SKM-1 treated with dmso at 0.1 percent for 144 hours (cell line): ENCODE measurements around the gene C16orf89.
A peak's percentile ranks its signal among the peaks of the same experiment; 100 is the strongest.
"Not testable (repeated sequence)": the region's sequence is repeated elsewhere in the genome, so short reads cannot be mapped to it uniquely, and the experiment has no call there.

Experiments
- DNase-seq: peaks from one replicate; lab custom pipeline; 2025; ENCODE audit not compliant: unreplicated experiment; lab: John Stamatoyannopoulos, UW

Gene C16orf89

DNA sequence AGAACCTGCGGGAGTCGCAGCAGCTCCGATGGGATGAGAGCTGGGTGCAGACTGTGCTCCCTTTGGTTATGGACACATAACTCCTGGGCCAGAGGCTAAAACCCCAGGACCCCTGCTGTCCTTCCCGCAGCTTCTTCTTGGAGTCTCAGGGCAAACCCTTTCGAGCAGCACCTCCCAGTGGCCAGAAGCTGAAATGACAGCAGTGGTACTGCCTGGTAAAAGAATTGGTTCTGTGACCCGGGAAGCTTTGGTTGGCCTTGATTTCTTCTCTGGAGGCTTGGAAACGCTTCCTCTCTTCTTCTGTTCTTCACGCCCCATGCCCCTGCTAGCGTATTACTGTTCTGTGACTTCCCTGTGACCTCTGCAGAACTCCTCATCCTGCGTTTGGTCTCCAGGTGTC is 19.0 kb upstream of the C16orf89 start:
- DNase-seq = not testable (repeated sequence)

DNA sequence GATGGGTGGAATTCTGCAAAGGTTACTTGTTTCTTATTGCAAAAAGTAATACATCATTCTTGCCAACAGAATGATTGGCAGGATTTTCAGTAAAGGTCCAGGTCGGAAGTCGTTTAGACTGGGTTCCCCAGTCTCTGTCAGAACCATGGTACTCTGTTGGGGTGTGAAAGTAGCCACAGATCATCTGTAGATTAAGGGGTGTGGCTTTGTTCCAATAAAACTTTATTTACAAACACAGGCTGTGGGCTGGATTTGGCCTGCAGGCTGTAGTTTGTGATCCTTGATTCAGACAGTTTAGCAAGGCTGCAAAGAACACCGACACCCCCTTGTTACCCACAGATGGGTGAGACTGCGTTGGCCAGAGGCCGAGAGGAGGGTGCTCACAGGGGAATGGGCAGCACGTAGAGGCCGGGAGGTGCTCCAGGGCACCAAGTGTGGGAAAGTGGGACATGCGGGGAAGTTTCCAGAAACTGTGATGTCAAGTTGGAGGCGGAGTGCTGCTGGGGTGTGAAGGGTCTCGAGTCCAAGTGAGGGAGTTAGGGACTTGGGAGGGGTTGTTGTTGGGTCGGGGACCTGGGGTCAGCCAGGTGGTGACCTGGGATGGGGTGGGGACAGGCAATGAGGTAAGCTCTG is 18.5 kb upstream of the C16orf89 start:
- DNase-seq = not testable (repeated sequence)

DNA sequence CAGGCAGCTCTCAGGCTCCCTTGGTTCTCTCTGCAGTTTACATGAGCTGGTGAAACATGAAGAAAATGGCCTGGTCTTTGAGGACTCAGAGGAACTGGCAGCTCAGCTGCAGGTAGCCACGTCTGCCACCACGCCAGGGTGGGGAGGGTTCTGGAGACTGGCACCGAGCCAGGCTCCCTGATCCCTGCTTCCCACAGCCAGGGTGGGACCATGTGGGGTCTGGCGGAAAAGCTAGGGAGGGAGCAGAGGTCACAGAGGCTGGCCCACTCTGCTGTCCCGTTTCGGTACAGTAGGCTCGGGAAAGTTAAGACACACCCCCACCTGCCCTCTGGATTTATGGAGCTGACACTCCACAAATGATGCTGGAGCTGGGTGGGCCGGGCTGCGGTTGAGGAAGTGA is 17.9 kb upstream of the C16orf89 start:
- not testable (repeated sequence) for DNase-seq

DNA sequence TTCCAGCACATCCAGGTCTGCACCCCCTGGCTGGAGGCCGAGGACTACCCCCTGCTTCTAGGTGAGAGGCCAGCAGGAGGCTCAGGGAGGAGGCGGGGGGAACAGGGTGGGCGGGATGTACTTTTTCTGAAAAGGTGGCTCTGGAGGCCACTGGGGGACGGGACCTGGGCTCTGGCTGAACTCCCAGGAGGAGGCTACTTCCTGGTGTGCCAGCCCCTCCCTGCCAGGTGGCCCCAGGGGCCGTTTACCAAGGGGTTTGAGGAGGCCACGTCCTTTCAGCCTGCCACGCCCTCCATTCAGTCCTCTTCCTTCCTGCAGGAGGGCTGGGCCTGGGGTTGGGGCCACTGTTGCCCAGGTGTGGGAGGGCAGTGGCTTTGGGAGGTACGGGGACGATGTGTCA is 15.2 kb upstream of the C16orf89 start:
- DNase-seq = not testable (repeated sequence)

DNA sequence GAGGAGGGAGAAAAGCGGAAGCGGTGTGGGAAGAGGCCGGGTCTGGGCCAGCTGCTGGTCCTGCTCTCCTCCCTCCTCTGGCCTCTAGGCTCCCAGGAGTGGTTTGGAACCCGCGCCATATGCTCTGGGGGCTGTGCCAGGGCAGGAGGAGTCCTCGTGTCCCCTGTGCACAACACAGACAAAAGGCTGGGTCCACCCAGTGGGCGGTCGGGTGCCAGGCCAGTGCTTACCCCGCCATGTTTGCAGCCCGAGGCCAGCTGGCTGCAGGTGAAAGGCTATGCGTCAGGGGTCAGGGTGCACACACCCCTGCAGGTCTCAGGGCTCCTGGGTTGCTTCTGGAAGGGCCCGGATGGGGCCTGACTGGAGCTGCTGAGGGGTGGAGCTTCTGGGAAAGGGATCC is 14.7 kb upstream of the C16orf89 start:
- not testable (repeated sequence) for DNase-seq

DNA sequence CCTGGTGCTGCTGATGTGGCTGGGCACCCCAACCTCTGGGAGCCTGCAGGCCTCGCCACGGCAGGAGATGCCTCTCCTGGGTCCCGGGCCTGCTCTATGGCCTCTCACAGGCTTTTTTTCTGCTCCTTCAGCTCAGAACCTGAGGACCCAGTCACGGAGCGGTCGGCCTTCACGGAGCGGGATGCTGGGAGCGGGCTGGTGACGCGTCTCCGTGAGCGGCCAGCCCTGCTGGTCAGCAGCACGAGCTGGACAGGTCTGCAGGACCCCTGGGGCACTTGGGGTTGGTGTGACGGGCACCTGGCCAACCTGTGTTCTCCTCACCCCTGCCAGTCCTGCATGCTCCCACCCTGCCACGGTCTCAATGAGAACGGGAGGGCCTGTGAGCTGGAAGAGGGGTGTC is 12.9 kb upstream of the C16orf89 start:
- DNase-seq = no peak

DNA sequence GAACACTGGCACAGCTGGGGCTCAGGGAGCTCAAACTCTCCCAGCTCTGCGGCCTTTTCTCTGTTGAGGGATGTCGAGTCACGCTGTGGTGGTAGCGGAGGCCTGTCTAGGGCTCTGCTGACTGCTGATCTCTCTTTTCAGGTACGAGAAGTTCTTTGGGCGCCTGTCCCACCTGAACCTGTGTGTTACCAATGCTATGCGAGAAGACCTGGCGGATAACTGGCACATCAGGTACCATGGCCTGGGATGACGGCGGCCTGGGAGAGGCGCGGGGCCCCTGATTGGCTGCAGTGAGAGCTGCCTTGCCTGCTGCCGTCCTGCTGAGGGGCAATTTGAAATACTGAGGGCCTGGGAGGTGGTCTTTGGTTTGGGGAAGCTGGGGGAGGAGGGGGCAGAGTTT is 11.5 kb upstream of the C16orf89 start:
- DNase-seq = no peak

DNA sequence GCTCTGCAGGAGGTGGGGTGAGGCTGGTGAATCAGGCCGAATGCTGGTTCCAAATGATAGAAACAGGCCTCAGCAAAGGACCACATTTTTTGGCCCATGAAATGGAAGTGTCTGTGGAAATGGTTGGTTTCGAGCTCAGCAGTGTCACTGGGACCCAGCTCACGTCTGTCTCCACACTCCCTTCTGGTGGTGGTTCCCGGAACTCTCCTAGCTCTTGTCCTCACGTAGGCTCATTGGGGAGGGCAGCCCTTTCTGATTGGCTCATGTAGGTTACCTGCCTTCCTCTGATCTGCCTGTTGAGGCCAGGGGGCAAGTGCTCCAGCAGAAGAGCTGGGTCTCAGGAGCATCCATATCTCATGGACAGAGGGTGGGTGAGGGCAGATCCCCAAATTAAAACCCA is 9.9 kb upstream of the C16orf89 start:
- DNase-seq = no peak

DNA sequence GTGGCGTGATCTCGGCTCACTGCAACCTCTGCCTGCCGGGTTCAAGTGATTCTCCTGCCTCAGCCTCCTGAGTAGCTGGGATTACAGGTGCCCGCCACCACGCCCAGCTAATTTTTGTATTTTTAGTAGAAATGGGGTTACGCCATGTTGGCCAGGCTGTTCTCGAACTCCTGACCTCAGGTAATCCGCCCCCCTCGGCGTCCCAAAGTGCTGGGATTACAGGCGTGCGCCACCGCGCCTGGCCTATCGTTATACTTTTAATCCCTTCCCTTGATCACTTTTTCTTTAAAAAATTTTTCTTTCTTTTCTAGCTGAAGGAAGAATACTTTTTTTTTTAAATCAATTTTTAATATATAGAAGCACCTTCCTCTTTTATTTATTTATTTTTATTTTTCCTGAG is 8.0 kb upstream of the C16orf89 start:
- not testable (repeated sequence) for DNase-seq

DNA sequence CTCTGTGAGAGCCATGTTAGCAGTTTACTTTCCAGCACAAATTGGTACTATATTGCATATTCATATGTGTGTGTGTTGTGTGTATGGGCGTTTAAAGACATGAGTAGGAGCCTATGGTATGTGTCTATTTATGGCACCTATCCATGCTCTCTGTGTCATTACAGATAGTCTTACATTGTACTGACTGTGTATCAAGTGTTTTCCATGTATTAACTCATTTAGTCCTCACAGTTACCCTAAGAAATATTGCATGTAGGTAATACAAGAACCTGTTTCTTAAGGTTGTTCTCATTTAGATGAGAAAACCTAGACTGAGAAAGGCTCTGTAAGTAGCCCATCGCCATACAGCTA is 7.5 kb upstream of the C16orf89 start:
- DNase-seq = no peak

DNA sequence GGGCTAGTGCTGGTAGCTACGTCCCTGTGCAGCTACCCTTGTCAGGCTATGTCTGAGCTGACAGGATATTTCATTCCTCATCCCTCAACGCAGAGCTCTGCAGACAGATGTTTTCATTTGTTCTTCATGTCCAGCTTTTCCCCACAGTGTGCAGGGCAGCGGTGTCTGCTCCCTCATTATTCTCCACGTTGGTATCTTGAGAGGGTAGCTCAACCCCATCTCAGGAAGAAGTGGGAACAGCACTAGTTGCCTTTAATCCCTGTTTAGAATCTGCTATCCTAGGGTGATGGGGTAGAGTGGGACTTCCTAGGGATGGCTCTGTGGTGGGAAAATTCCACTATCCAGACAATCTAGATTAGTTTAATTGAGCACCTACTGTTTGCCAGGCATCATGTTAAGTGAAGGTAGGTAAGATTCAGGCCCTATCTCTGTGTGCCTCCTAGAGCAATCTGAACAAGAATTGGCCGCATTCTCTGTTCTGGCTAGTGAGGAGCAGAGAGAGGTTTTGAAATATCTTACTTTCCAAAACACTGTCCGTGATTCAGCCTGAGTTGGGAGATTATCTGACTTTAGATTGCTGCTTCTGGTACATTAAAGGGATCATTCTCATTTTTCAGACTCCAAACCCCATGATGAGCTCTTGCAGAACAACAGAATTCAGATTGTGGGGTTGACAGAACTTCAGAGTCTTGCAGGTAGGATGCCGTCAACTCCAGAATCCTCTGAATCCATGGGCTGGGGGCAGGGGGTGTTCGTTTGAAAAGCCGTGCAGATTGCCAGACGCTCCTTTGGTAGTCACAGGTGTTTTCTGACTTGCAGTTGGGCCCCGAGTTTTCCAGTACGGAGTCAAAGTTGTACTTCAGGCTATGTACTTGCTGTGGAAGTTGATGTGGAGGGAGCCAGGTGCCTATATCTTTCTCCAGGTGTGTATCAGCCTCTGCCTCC is 6.8 kb upstream of the C16orf89 start:
- DNase-seq = no peak

DNA sequence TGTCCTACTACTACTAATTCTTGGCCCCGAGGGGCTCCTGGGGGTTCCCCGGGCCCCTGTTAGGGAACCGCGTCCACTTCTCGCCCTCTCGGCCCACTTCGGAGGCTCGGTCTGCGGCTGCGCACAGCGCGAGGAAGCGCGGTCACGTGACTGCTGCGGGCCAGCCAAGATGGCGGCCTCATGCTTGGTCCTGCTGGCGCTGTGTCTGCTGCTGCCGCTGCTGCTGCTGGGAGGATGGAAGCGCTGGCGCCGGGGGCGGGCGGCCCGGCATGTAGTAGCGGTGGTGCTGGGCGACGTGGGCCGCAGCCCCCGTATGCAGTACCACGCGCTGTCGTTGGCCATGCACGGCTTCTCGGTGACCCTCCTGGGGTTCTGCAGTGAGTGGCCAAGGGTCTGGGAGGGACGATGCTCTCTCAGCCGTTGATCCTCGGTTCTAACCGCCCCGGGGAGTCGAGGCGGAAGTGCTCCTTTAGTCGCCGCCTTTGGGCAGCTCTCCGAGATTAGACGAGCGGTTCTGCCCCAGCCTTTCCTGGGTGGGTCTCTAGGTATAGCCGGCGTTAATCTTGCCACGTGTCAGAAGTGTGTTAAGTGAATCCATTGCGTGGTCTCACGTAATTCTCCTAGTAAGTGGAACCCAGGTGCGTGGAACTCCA is 6.1 kb upstream of the C16orf89 start, which contains the start of gene ALG1:
TSS of gene ALG1 (plus strand) at position 163 of the 653 bp plus-strand sequence. CDS start at position 170, 7 bp downstream.
- peak; percentile 68 for DNase-seq

DNA sequence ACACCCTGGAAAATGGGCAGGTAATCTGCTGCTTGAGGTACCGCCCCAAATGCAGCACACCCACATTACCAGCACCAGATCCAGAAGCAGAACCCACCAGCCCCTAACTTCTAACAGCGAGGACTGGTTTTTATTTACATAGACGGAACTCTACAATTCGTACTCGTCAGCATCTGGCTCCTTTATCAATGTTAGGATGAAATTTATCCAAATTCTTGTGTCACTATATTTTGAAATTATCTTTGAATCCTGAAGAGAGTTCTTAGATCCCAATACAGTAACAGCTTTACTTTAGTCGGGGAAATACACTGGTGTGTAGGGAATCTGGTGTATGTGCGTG is 5.6 kb upstream of the C16orf89 start:
- no peak for DNase-seq

DNA sequence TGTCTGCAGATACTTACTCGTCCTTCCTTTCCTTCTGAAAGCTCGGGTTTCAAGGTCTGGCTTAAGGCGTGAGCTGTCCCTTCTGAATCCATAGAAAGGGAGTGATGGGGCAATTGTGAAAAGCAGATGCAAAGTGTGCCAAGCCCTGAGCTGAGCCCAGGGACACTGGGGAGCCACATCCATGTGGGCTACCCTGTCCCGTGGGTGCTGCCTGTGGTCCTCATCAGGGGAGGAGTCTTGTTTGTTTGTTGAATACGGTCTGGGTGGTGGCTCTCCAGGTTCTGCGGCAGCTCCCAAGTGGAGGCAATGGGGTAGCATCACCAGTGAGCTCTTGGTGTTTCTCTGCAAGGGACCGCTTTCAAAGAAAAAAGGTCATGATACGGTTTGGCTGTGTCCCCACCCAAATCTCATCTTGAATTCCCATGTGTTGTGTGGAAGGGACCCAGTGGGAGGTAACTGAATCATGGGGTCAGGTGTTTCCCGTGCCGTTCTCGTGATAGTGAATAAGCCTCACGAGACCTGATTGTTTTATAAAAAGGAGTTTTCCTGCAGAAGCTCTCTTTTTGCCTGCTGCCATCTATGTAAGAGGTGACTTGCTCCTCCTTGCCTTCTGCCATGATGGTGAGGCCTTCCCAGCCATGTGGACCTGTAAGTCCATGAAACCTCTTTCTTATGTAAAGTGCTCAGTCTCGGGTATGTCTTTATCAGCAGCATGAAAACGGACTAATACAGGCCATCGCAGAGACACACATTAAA is 4.9 kb upstream of the C16orf89 start:
- no peak for DNase-seq

DNA sequence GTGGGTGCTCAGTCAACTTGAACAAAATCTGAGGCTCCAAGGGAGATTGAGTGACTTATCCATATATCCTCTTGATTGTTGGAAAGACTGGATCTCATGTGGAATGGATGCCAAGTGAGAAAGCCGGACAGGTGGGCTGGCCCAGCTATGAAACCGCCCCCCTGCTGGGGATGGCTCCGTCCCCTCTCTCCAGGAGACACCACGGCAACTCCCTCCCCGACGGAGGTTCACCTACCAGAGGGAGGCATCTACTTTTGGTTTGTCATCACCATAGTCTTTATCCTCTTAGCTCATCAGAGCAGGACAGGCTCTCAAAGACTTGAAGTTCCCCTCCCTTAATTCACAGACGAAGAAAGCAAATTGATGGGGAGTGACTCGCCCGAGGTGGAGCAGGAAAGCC is 4.1 kb upstream of the C16orf89 start:
- DNase-seq = no peak

DNA sequence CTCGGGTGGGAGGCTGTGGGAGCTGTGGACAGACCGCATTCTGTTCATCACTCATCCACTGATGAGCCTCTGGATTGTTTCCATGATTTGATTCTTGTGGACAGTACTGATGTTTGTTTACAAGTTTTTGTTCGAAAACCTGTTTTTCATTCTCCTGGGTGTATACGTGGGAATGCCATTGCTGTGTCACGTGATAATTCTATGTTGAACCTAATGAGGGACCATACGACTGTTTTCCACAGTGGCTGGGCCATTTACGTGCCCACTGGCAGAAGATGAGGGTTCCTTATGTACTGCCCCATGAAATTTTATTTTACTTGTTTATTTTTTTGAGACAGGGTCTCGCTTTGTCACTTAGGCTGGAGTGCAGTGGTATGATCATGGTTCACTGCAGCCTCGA is 3.3 kb upstream of the C16orf89 start:
- no peak for DNase-seq

DNA sequence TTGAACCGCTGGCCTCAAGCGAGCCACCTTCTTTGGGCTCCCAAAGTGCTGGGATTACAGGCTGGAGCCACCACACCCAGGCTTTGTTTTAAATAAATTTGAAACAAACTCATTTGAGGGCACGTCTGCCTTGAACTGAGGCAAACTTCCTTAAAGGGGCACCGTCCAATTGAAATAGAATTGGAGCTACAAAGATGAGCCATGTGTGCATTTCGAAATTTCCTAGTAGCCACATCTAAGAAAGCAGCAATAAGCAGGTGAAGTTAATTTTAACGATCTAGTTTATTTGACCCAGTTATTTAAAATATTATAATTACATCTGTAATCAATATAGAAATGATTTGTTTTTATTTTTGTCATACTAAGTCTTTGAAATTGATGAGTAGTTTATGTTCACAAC is 755 bp upstream of the C16orf89 start:
- DNase-seq = no peak

DNA sequence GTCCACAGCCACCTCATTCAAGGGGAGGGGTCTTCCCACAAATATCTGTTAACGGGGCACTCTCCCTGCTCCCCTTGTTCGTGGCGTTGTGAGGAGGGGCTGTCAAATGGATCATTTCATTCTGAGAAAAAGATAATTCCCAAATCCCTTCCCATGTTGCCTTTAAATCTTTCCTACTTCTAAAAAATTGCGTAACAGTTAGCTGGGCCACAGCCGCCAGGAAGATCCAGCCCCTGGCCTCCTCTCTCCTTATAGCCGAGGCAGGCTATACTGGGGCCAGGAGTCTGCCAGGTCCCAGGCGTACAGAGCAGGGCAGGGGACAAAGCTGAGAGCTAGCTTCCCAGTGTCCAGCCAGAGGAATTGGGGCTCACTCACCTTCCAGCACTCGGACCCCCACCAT is 430 bp downstream of the C16orf89 start:
- DNase-seq = no peak

DNA sequence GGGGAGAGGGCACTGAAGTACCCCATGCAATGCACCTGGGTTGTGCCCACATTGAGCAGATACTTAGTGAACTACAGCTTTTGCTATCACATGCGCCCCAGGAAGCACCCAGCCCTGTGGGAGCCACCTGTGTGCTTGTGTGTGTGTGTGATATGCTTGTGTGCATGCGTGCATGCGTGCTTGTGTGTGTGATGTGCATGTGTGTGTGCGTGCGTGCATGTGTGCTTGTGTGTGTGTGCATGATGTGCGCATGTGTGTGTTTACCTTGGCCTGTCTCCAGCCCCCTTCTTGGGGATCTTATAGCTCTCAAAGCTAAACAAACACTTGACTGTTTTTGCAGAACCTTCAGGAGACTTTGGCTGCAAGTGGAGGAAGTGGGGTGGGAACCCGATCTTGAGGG is 841 bp downstream of the C16orf89 start:
- DNase-seq = no peak

DNA sequence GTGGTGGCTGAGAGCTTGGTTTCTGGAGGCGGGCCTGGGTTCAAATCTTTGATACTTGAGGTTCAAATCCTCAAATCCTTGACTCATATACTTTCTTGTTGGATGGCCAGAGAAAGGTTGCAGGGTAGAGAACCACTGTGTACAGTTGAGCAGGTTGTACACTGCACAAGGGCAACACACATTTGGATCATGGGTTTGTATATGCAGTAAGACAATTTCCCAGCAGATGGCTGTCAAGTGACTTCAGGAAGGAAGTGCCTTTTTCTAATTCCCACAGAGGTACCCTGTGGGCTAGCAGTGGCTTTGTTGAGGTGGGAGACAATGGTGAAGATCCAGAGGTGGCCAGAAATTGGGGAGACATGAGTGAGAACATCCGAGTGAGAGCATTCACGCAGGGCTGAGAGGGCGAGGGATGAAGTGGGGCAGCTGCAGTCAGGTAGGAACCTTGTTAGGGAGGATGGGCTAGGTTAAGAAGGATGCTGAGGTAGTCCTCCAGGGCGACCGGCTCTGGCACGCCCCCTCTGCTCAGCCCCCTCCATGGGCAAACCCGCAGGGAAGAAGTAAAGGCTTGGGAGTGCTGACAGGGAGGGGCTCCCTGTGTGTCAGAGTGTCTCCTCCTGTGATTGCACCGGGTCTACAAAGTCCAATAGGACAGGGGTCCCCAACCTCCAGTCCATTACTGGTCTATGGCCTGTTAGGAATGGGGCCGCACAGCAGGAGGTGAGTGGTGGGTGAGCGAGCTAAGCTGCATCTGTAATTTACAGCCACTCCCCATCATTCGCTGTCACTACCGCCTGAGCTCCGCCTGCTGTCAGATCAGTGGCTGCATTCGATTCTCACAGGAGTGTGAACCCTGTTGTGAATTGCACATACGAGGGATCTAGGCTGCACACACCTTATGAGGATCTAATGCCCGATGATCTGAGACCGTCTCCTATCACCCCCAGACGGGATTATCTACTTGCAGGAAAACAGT is 2.7 kb downstream of the C16orf89 start:
- DNase-seq = no peak
